H1 (cell line): Measurements from ENCODE around the gene DCTN1. TPM values are rescaled to one million over a fixed set of nuclear protein-coding genes. Genes with fewer than 3 reads are reported as not detected.

Experiments
- KDM4A ChIP-seq: IDR thresholded peaks from one replicate; pipeline ENCODE4 v1.7.1; 2012; ENCODE audit warnings: low read depth, mild to moderate bottlenecking, moderate library complexity, low read length, inconsistent platforms; ENCODE audit not compliant: severe bottlenecking
- polyA plus RNA-seq, 7 experiments: library from polyadenylated mRNA; depleted of rRNA in 3 of 7; stranded (reverse) in 5 of 7; unstranded in 2 of 7; fragments of >200 nt in 5 of 7; fragments of 200-250 nt in 2 of 7; gene quantifications; 1 replicate in 5 of 7; 2 replicates in 1 of 7; 4 replicates in 1 of 7; pipeline versions ENCODE4 v1.2.1 to v1.2.3, GENCODE V29; 2011 to 2013; ENCODE audit warnings: missing spikeins in 2 of 7, mixed read lengths in 2 of 7
- total RNA-seq: library from RNA; stranded (reverse); fragmentation: NEBNext Ultra II Directional; extraction: Animal tissue kit (Norgen Biotek cat#: 25700); gene quantifications from 2 replicates; pipeline ENCODE4 v1.2.1, GENCODE V29; 2021
- TF ChIP-seq, protein P1 (sequence below): IDR thresholded peaks from 2 replicates; pipeline ENCODE4 v1.6.1; 2011; ENCODE audit warnings: low read length, improper control_type of control experiment
- TF ChIP-seq, protein P2 (sequence below): IDR thresholded peaks from 2 replicates; pipeline ENCODE4 v1.6.1; 2011; ENCODE audit warnings: low read depth, mild to moderate bottlenecking, low read length; ENCODE audit not compliant: insufficient read depth

The DCTN1 gene
- total and polyA plus RNA-seq, 2 of the 8 experiments (the other 6 are each of a cell fraction or from before 2014, with no cell fraction given), result 105 to 162 TPM

DNA sequence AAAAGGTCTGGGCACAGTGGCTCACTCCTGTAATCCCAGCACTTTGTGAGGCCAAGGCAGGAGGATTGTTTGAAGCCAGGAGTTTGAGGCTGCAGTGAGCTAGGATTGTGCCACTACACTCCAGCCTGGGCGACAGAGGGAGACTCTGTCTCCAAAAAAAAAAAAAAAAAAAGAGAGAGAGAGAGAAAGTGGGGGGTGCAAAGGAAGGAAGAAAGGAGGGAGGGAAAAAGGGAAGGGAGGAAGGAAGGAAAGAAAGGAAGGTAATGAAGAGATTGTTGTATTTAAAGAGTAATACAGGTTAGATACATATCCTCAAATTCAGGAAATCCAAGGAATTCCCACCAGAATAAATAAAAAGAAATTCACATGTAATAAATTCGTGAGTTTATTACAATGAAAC, 21.8 kb upstream of the DCTN1 start (continued):
- TF ChIP-seq KDM4A, result no peak
- TF ChIP-seq, protein P1, sequence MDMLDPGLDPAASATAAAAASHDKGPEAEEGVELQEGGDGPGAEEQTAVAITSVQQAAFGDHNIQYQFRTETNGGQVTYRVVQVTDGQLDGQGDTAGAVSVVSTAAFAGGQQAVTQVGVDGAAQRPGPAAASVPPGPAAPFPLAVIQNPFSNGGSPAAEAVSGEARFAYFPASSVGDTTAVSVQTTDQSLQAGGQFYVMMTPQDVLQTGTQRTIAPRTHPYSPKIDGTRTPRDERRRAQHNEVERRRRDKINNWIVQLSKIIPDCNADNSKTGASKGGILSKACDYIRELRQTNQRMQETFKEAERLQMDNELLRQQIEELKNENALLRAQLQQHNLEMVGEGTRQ, result no peak
- TF ChIP-seq, protein P2, sequence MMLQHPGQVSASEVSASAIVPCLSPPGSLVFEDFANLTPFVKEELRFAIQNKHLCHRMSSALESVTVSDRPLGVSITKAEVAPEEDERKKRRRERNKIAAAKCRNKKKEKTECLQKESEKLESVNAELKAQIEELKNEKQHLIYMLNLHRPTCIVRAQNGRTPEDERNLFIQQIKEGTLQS, result no peak
